ENCODE measurements around the gene ATG5.
A peak's percentile ranks its signal among the peaks of the same experiment; 100 is the strongest.

Gene ATG5

GRCh38 chr6:106223300-106223930 lies 102.1 kb downstream of the ATG5 start:
- peak; percentile 4 to 54 for DNase-seq (ENCODE audit: low read depth in 2 of 2)

GRCh38 chr6:106220485-106220884 lies 105.1 kb downstream of the ATG5 start:
- DNase-seq (ENCODE audit: low read depth in 2 of 2): no peak

DNA sequence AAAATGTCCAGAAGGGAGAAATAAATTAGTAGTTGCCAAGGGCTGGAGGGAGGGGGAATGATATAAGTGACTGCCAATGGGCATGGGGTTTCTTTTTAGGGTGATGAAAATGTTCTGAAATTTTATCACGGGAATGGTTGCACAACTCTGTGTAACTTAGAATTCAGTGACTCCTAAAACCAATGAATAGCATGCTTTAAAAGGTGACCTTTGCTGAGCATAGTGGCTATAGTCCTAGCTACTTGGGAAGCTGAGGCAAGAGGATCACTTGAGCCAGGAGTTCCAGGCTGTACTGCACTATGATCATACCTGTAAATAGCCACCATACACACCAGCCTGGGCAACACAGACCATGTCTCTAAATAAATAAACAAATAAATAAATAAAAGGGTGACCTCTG lies 109.0 kb downstream of the ATG5 start:
- DNase-seq (ENCODE audit: low read depth in 2 of 2): no peak

DNA sequence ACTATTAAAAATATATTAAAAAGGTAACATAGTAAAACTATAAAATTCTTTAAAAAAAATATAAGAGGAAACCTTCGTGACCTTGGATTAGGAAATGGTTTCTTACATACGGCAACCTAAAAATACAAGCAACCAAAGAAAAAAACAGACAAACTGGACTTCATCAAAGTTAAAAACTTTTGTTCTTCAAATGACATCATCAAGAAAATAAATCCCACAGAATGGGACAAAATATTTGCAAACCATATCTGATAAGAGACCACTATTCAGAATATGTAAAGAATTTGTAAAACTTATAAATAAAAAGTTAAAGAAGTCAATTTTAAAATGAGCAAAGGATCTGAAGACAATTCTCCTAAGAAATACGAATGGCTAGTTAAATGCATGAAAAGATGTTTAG lies 110.0 kb downstream of the ATG5 start:
- no peak for DNase-seq (ENCODE audit: low read depth in 2 of 2)

- no peak for DNase-seq (ENCODE audit: low read depth in 2 of 2)
These were observed 111.0 kb downstream of the ATG5 start for GRCh38 chr6:106214531-106214930.

GRCh38 chr6:106213660-106214289 lies 111.8 kb downstream of the ATG5 start:
- no peak for DNase-seq (ENCODE audit: low read depth in 2 of 2)

DNA sequence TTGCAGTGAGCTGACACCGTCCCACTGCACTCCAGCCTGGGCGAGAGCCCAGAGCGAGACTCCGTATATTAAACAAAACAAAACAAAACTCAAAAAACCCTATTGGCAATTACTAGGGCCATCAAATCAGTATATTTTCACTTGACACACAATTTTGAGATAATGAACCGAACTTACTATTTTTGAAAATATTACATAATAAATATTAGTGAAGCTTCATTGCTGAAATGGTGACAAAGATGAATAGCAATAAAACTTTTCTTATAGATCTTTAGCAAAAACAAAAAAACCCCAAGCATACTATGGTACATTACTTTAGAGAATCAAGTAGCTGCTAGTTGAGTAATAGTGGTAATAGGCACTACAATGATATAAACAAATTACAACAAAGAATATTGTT lies 113.0 kb downstream of the ATG5 start:
- no peak for DNase-seq (ENCODE audit: low read depth in 2 of 2)

DNA sequence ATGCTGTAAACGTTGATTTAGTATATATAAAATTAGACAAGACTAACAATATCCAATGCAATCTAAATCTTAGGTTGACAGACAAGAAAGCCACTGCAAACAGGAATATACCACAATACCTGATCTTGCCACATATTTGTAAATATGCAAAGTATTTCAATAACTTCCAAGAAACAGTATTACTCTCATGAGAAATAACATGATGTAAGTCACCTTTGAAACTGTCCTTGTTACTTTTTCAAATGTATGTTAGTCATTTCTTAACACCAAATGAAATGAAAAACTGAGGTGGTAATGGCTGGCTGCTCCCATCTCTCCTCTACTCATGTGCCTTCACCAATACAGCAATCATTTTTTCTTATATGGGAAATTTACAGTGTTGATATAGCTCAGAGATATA lies 118.7 kb downstream of the ATG5 start:
- no peak for DNase-seq (ENCODE audit: low read depth in 2 of 2)

GRCh38 chr6:106204961-106205360 lies 120.6 kb downstream of the ATG5 start:
- no peak for DNase-seq (ENCODE audit: low read depth in 2 of 2)

DNA sequence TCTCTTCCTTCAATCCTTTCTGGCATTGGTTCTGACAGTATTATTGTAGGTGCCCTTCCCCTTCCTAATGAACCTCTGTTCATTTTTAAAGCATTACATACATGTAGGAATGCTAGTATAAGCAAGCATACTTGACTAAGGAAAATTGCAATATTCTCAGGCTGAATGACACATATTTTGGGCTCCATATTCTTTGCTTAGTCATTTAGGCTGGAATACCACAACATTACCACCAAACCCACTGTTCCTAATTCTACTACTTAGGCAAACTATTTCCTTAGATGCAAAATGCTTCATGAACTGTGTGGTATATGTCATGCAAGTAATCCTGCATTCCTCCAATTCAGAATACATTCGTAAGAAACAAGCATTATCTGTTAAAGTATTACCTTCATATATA lies 125.6 kb downstream of the ATG5 start:
- DNase-seq (ENCODE audit: low read depth in 2 of 2): no peak

DNA sequence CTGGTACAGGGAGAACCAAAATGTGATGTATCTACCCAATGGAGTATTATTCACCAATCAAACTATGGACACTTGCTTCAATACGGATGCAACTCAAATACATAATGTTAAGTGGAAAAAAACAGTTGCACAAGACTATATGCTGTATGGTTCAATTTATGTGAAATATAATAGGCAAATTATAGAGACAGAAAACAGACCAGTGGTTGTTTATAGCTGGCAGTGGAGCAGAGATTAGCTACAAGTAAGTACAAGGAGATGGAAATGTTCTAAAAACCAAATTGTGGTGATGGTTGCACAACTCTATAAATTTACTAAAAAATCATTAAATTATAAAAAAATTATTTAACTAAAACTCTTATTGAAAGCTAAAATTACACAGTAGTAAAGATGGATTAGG lies 126.2 kb downstream of the ATG5 start:
- DNase-seq (ENCODE audit: low read depth in 2 of 2): no peak

DNA sequence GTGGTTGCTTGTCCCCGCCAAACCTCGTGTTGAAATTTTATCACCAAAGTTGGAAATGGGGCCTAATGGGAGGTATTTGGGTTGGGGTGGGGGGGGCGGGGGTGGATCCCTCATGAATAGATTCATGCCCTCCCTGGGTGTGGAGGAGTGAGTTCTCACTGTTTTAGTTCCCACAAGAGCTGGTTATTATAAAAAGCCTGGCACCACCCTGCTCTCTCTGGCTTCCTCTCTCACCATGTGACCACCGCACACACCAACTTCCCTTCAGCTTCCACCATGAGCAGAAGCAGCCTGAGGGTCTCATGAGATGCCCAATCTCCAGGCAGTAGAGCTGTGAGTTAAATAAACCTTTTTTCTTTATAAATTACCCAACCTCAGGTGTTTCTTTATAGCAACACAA lies 128.1 kb downstream of the ATG5 start:
- DNase-seq (ENCODE audit: low read depth in 2 of 2): no peak

- DNase-seq (ENCODE audit: low read depth in 2 of 2): no peak
These were observed 130.3 kb downstream of the ATG5 start for GRCh38 chr6:106194949-106195921.

DNA sequence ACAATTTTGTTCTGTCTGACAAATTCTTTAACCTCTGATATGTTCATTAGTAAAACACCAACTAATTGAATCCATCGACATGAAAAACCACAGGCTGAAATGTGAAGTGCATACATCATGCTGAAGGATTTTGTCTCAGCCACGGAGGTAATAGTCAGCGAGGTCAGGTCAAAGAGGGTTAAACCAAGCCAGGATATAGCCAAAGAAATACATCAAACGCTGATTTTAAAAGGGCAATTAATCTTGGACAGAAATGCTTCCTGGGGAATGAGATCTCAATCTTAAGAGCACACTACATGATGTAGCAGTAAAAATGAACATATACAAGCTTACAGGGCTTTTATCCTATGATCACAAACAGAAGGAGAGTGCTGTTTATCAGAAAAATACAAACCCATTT lies 132.7 kb downstream of the ATG5 start:
- DNase-seq (ENCODE audit: low read depth in 2 of 2): no peak

GRCh38 chr6:106188104-106188794 lies 137.3 kb downstream of the ATG5 start:
- DNase-seq (ENCODE audit: low read depth in 2 of 2): no peak

DNA sequence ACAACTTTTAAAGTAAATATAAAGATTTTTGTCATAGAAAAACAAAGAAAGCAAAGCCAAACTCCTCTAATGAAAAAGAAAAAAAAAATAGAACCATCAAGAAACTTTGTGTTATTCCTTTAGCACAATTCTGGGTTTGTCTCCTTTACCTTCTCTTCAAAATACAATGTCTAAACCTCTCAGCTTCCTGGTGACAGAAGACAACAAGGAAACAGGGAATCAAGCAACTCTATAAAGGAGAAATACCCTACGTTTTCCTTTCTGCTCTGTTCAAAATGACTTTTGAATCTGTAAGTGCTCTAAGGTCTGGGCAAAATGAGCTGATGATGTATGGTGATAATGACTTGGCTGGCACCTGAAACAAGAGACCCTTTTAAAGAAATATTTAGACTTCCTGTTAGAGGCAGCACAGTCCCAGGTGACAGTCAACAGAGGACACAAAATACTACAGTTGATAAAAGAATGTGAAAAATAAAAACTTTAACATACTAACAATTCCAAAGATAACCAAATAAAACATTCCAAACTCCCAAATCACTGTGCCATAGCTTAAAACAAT lies 138.1 kb downstream of the ATG5 start:
- DNase-seq (ENCODE audit: low read depth in 2 of 2): no peak

GRCh38 chr6:106186714-106187113 lies 138.8 kb downstream of the ATG5 start:
- no peak for DNase-seq (ENCODE audit: low read depth in 2 of 2)

- DNase-seq (ENCODE audit: low read depth in 2 of 2): no peak
These were observed 139.4 kb downstream of the ATG5 start for GRCh38 chr6:106186172-106186571.

DNA sequence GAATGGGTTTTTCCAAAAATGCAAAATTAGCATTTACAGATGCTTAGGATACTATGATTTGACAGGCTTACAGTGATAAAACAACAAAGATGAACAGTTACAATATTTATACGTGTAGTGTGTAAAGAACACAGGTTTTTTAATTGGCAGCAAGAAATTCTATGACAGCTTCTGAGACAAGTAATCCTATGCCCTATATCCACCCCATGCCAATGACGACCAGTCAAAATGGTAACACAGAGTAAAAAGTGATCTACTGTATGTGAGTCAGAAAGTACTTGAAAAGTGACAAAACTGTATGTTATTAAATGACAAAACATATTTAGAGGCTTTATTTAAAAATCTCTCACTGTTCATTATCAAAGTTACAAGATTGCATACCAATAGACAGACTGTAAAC lies 139.9 kb downstream of the ATG5 start:
- DNase-seq (ENCODE audit: low read depth in 2 of 2): no peak

DNA sequence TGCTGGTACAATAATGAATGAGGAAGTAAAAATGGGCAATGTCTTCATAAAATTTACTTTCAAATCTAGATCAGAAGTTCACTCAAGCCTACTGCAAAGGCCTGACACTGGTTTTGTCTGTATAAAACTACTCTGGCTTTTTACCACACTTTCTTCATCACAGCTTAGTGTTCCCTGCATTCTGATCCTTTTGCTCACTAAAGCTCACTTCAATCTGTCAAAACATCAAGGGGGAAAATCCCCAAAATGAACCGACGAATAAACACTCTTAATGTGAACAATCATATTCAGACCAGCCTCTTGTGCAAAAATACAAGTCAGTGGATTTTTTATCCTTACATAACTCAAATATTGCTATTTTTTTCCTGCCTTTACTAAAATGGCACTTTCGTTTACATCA lies 140.9 kb downstream of the ATG5 start:
- no peak for DNase-seq (ENCODE audit: low read depth in 2 of 2)

GRCh38 chr6:106183430-106183829 lies 142.1 kb downstream of the ATG5 start:
- DNase-seq (ENCODE audit: low read depth in 2 of 2): no peak

DNA sequence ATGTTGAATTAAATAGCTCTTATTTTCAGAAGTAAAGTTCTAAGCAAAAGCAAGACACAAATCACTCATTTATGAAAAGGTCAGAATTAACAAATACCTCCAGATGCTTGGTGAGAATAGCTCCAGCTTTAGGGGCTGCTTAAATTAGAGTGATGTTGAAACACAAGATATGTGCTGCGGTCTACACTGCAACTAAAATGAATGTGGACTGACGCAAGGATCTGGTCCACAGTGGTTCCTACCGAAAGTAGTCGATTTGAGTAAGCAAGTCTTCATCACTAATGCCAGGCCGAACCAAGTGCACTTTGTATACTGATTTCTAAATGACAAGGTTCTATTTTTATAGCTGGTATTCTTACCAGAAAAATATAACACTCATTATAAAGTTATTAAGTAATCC lies 143.1 kb downstream of the ATG5 start:
- DNase-seq (ENCODE audit: low read depth in 2 of 2): no peak
